ENCODE measurements around the gene PPP1R10.

GRCh38 chr6:30571075-30571761, 45.8 kb downstream of the PPP1R10 start, which contains the start of gene ABCF1:
- TF ChIP-seq CTCF (IDR thresholded peaks at IDR 0.05; ENCODE audit: low read depth, low read length, poor library complexity, severe bottlenecking) (no peak), EZH2phosphoT487 (IDR thresholded peaks at IDR 0.05; ENCODE audit: borderline replicate concordance, low read length) (no peak)

Data from DOHH2 (cell line).